ENCODE measurements around the gene PTGIR.

PTGIR gene

GRCh38 chr19:46620716-46621115 is 4.2 kb downstream of the PTGIR start:
- no peak for DNase-seq (ENCODE audit: extremely low spot score)
- ChIA-PET CTCF (interaction anchor here (0.6 kb wide), 1 partner anchor 149 kb away, joined by 5 read pairs; no protein-coding TSS in a partner anchor), POLR2A (interaction anchor here (1.5 kb wide), 1 partner anchor 20 kb away, joined by 3 read pairs; the partner anchor contains the start of gene CALM3)
- TF ChIP-seq ZNF384 (IDR thresholded peaks at IDR 0.05) (no peak), BHLHE40 (IDR thresholded peaks at IDR 0.05; ENCODE audit: borderline replicate concordance) (no peak), HDGF (IDR thresholded peaks at IDR 0.05; ENCODE audit: borderline replicate concordance) (no peak), ARNT (IDR thresholded peaks at IDR 0.05) (no peak), CTBP1 (IDR thresholded peaks at IDR 0.05; ENCODE audit: borderline replicate concordance) (no peak), FOXK2 (IDR thresholded peaks at IDR 0.05) (no peak), ELF4 (IDR thresholded peaks at IDR 0.05) (no peak), SP1 (IDR thresholded peaks at IDR 0.05) (no peak), FOXM1 (IDR thresholded peaks at IDR 0.05; ENCODE audit: borderline replicate concordance) (no peak), SUZ12 (IDR thresholded peaks at IDR 0.05) (no peak), NFRKB (IDR thresholded peaks at IDR 0.05) (no peak)

DNA sequence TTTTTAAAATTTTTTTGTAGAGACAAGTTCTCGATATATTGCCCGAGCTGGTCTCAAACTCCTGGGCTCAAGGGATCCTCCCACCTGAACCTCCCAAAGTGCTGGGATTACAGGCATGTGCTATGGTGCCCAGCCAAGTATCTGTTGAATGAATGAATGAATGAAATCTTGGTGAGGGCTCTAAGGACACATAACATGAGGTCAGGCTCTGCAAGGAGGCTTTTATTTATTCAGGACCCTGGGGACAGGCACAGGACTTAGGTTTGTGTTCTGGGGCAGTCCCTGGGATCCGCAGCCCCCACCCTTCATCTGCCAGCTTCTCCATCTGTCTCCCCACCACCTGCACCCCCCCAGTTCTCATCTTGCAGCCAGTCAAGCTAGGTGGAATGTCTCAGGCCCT is 4.6 kb downstream of the PTGIR start:
- POLR2A ChIA-PET, result no interaction called here
- no peak for DNase-seq (ENCODE audit: extremely low spot score)
- CTCF ChIA-PET, result interaction anchor here (1.1 kb wide), 1 partner anchor 42 kb away, joined by 4 read pairs; no protein-coding TSS in a partner anchor
- TF ChIP-seq HDGF (IDR thresholded peaks at IDR 0.05; ENCODE audit: borderline replicate concordance) (no peak), ARNT (IDR thresholded peaks at IDR 0.05) (no peak), TARDBP (IDR thresholded peaks at IDR 0.05) (no peak), CTBP1 (IDR thresholded peaks at IDR 0.05; ENCODE audit: borderline replicate concordance) (no peak), LEF1 (IDR thresholded peaks at IDR 0.05; ENCODE audit: borderline replicate concordance) (no peak)
- TF ChIP-seq, protein P1, sequence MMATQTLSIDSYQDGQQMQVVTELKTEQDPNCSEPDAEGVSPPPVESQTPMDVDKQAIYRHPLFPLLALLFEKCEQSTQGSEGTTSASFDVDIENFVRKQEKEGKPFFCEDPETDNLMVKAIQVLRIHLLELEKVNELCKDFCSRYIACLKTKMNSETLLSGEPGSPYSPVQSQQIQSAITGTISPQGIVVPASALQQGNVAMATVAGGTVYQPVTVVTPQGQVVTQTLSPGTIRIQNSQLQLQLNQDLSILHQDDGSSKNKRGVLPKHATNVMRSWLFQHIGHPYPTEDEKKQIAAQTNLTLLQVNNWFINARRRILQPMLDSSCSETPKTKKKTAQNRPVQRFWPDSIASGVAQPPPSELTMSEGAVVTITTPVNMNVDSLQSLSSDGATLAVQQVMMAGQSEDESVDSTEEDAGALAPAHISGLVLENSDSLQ (IDR thresholded peaks at IDR 0.05), result no peak

DNA sequence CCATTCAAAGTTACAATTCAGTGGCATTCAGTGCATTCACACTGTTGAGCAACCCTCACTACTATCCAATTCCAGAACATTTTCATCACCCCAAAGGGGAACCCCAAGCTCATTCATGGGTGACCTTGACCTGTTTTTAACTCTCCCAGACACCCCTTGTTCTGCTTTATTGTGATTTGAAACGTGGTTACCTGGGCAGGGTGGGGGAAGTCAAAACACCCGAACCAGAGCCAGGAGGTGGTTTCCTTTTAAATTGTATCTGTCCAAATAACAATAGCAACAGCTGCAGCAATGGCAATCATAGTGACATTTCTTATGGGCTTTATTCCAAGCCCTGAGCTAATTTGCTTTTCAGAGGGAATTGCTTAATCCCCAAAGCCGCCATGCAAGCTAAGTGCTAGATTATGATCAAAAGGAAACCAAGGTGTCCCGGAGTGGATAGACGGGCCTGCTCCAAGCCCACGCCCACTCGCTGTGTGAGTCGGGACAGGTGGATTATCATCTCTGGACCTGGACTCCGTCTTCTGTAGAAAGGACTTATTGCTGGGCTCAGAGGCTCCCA is 6.1 kb downstream of the PTGIR start:
- POLR2A ChIA-PET, result no interaction called here
- DNase-seq (ENCODE audit: extremely low spot score), result no peak
- TF ChIP-seq, protein P1 (IDR thresholded peaks at IDR 0.05), result no peak
- TF ChIP-seq TARDBP (IDR thresholded peaks at IDR 0.05), result no peak
- no peak for TF ChIP-seq NFRKB (IDR thresholded peaks at IDR 0.05)
- TF ChIP-seq FOXM1 (IDR thresholded peaks at IDR 0.05; ENCODE audit: borderline replicate concordance), result no peak
- no peak for TF ChIP-seq L3MBTL2 (conservative IDR thresholded peaks at IDR 0.05)
- CTCF ChIA-PET, result interaction anchor here (2.7 kb wide), 1 partner anchor 44 kb away, joined by 38 read pairs; the partner anchor contains the start of gene DACT3

GRCh38 chr19:46617601-46618000 is 7.3 kb downstream of the PTGIR start:
- ChIA-PET POLR2A (interaction anchor here (1.1 to 1.7 kb wide), 2 partner anchors 16 to 44 kb away, joined by 6 to 13 read pairs; partner anchors contain the start of gene CALM3), CTCF (interaction anchor here (1.2 to 2.7 kb wide), 3 partner anchors 9 to 45 kb away, joined by 3 to 38 read pairs (median 6); partner anchors contain the start of gene DACT3)
- DNase-seq (ENCODE audit: extremely low spot score), result no peak
- no peak for TF ChIP-seq FOXM1 (IDR thresholded peaks at IDR 0.05; ENCODE audit: borderline replicate concordance)
- no peak for TF ChIP-seq BHLHE40 (IDR thresholded peaks at IDR 0.05; ENCODE audit: borderline replicate concordance)
- TF ChIP-seq SP1 (IDR thresholded peaks at IDR 0.05), result no peak
- TF ChIP-seq CTBP1 (IDR thresholded peaks at IDR 0.05; ENCODE audit: borderline replicate concordance), result no peak
- TF ChIP-seq FOXK2 (IDR thresholded peaks at IDR 0.05), result no peak
- TF ChIP-seq ZNF384 (IDR thresholded peaks at IDR 0.05), result no peak

GRCh38 chr19:46616631-46617322 is 8.1 kb downstream of the PTGIR start:
- peak; percentile 74 for DNase-seq (ENCODE audit: extremely low spot score)
- TF ChIP-seq TARDBP (IDR thresholded peaks at IDR 0.05) (no peak), L3MBTL2 (conservative IDR thresholded peaks at IDR 0.05) (no peak), FOXM1 (IDR thresholded peaks at IDR 0.05; ENCODE audit: borderline replicate concordance) (no peak), BHLHE40 (IDR thresholded peaks at IDR 0.05; ENCODE audit: borderline replicate concordance) (no peak), CTBP1 (IDR thresholded peaks at IDR 0.05; ENCODE audit: borderline replicate concordance) (no peak), ELF4 (IDR thresholded peaks at IDR 0.05) (no peak), HDGF (IDR thresholded peaks at IDR 0.05; ENCODE audit: borderline replicate concordance) (no peak), FOXK2 (IDR thresholded peaks at IDR 0.05) (no peak), LEF1 (IDR thresholded peaks at IDR 0.05; ENCODE audit: borderline replicate concordance) (no peak), SUZ12 (IDR thresholded peaks at IDR 0.05) (no peak), ARNT (IDR thresholded peaks at IDR 0.05) (no peak), FOXA1 (IDR thresholded peaks at IDR 0.05) (no peak), ZNF384 (IDR thresholded peaks at IDR 0.05) (no peak), NFRKB (IDR thresholded peaks at IDR 0.05) (no peak), SP1 (IDR thresholded peaks at IDR 0.05) (no peak)
- TF ChIP-seq, protein P1 (IDR thresholded peaks at IDR 0.05), result no peak
- CTCF ChIA-PET, result interaction anchor here (1.2 to 2.7 kb wide), 3 partner anchors 9 to 46 kb away, joined by 3 to 38 read pairs (median 6); partner anchors contain the start of gene DACT3
- POLR2A ChIA-PET, result interaction anchor here (1.1 to 1.7 kb wide), 2 partner anchors 15 to 45 kb away, joined by 6 to 13 read pairs; partner anchors contain the start of gene CALM3

DNA sequence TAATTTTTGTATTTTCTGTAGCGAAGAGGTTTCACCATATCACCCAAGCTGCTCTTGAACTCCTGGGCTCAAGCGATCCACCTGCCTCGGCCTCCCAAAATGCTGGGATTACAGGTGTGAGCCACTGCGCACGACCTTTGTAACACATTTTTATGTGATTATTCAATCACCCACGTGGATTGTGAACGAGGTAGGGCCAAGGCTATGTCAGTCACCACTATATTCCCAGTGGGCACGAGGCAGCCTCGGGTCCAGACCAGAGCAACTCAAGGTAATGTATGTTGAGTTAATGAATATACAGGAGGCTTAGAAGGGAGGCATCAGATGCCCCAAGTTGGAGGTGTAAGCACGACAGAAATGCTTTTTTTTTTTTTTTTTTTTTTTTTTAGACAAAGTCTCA is 8.9 kb downstream of the PTGIR start:
- TF ChIP-seq FOXM1 (IDR thresholded peaks at IDR 0.05; ENCODE audit: borderline replicate concordance) (no peak), ELF4 (IDR thresholded peaks at IDR 0.05) (no peak), NFRKB (IDR thresholded peaks at IDR 0.05) (no peak)
- ChIA-PET POLR2A (interaction anchor here (1.7 kb wide), 1 partner anchor 15 kb away, joined by 13 read pairs; the partner anchor contains the start of gene CALM3), CTCF (interaction anchor here (0.6 to 2.5 kb wide), 3 partner anchors 11 to 131 kb away, joined by 3 to 19 read pairs (median 5); partner anchors contain the start of gene DACT3)
- no peak for DNase-seq (ENCODE audit: extremely low spot score)

All from HEK293T (cell line).